Measurements from ENCODE around the gene PPIC.
"Not testable (repeated sequence)": the region's sequence is repeated elsewhere in the genome, so short reads cannot be mapped to it uniquely, and the experiment has no call there.

The PPIC gene

DNA sequence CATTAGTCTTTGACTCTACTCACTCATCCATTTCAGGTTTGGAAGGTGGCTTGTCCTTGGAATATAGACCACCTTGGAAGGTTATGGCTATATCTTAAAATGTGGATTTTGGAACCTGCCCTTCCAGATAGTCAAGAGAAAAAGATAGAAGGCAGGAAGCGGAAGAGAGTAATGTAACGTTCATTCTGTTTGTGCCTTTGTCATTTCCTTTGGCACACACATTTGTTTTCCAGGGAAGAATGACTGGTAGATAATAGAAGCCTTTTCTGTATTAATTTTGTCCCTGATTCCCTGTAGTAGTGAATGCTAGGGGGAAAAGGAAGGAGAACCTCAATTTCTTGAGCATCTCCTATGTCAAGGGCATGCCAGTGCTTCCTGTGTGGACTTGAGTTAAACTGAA is 54.7 kb downstream of the PPIC start:
- TF ChIP-seq ZNF384 (IDR thresholded peaks at IDR 0.05) = no peak
- no peak for TF ChIP-seq HDGF (IDR thresholded peaks at IDR 0.05; ENCODE audit: borderline replicate concordance)
- no peak for TF ChIP-seq L3MBTL2 (conservative IDR thresholded peaks at IDR 0.05)
- TF ChIP-seq FOXK2 (IDR thresholded peaks at IDR 0.05) = no peak
- TF ChIP-seq ELF4 (IDR thresholded peaks at IDR 0.05) = no peak
- no peak for TF ChIP-seq PKNOX1 (IDR thresholded peaks at IDR 0.05)
- TF ChIP-seq SUZ12 (IDR thresholded peaks at IDR 0.05) = no peak
- TF ChIP-seq SP1 (IDR thresholded peaks at IDR 0.05) = no peak
- DNase-seq (ENCODE audit: extremely low spot score) = no peak
- POLR2A ChIA-PET = no interaction called here
- CTCF ChIA-PET = no interaction called here

- no peak for DNase-seq (ENCODE audit: extremely low spot score)
- POLR2A ChIA-PET = no interaction called here
- CTCF ChIA-PET = no interaction called here
- TF ChIP-seq BHLHE40 (IDR thresholded peaks at IDR 0.05; ENCODE audit: borderline replicate concordance) = no peak
- TF ChIP-seq PKNOX1 (IDR thresholded peaks at IDR 0.05) = no peak
- TF ChIP-seq ELF4 (IDR thresholded peaks at IDR 0.05) = no peak
- TF ChIP-seq ARNT (IDR thresholded peaks at IDR 0.05) = no peak
- TF ChIP-seq SUZ12 (IDR thresholded peaks at IDR 0.05) = no peak
Measured at GRCh38 chr5:122978644-122979297, 57.8 kb downstream of the PPIC start.

- POLR2A ChIA-PET = no interaction called here
- TF ChIP-seq L3MBTL2 (conservative IDR thresholded peaks at IDR 0.05) = no peak
- TF ChIP-seq FOXK2 (IDR thresholded peaks at IDR 0.05) = no peak
- no peak for TF ChIP-seq SUZ12 (IDR thresholded peaks at IDR 0.05)
- TF ChIP-seq BHLHE40 (IDR thresholded peaks at IDR 0.05; ENCODE audit: borderline replicate concordance) = no peak
- no peak for TF ChIP-seq PKNOX1 (IDR thresholded peaks at IDR 0.05)
- TF ChIP-seq CTBP1 (IDR thresholded peaks at IDR 0.05; ENCODE audit: borderline replicate concordance) = no peak
- TF ChIP-seq LEF1 (IDR thresholded peaks at IDR 0.05; ENCODE audit: borderline replicate concordance) = no peak
- no peak for TF ChIP-seq NFRKB (IDR thresholded peaks at IDR 0.05)
- no peak for TF ChIP-seq FOXM1 (IDR thresholded peaks at IDR 0.05; ENCODE audit: borderline replicate concordance)
- TF ChIP-seq TARDBP (IDR thresholded peaks at IDR 0.05) = no peak
- TF ChIP-seq FOXA1 (IDR thresholded peaks at IDR 0.05) = no peak
- no peak for TF ChIP-seq HDGF (IDR thresholded peaks at IDR 0.05; ENCODE audit: borderline replicate concordance)
- TF ChIP-seq ARNT (IDR thresholded peaks at IDR 0.05) = no peak
- no peak for TF ChIP-seq SP1 (IDR thresholded peaks at IDR 0.05)
- no peak for TF ChIP-seq ZNF384 (IDR thresholded peaks at IDR 0.05)
- no peak for TF ChIP-seq ELF4 (IDR thresholded peaks at IDR 0.05)
- DNase-seq (ENCODE audit: extremely low spot score) = no peak
- CTCF ChIA-PET = no interaction called here
Measured at GRCh38 chr5:122978068-122978467, 58.5 kb downstream of the PPIC start.

DNA sequence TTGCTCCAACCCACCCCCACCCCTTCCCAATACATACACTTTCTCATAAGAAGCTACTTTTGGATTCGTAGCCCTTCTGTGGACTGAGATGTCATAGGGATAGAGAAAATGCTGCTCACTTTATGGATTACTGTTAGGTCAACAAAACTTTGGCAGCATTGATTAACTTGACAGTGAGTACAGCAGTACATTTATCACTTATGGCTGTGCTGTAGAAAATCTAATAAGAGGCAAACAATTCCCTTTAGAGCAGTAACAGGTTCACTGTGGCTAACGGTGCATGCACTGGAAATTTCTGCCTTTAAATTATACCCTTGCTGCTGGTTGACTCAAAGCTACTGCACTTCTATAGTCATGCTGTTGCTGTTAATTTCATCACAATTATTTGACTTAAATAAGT is 59.2 kb downstream of the PPIC start:
- CTCF ChIA-PET = no interaction called here
- TF ChIP-seq L3MBTL2 (conservative IDR thresholded peaks at IDR 0.05) (no peak), TARDBP (IDR thresholded peaks at IDR 0.05) (no peak), SUZ12 (IDR thresholded peaks at IDR 0.05) (no peak), NFRKB (IDR thresholded peaks at IDR 0.05) (no peak), FOXA1 (IDR thresholded peaks at IDR 0.05) (no peak), ZNF384 (IDR thresholded peaks at IDR 0.05) (no peak), LEF1 (IDR thresholded peaks at IDR 0.05; ENCODE audit: borderline replicate concordance) (no peak), BHLHE40 (IDR thresholded peaks at IDR 0.05; ENCODE audit: borderline replicate concordance) (no peak), SP1 (IDR thresholded peaks at IDR 0.05) (no peak), CTBP1 (IDR thresholded peaks at IDR 0.05; ENCODE audit: borderline replicate concordance) (no peak), PKNOX1 (IDR thresholded peaks at IDR 0.05) (no peak), ARNT (IDR thresholded peaks at IDR 0.05) (no peak), FOXM1 (IDR thresholded peaks at IDR 0.05; ENCODE audit: borderline replicate concordance) (no peak), HDGF (IDR thresholded peaks at IDR 0.05; ENCODE audit: borderline replicate concordance) (no peak), FOXK2 (IDR thresholded peaks at IDR 0.05) (no peak), ELF4 (IDR thresholded peaks at IDR 0.05) (no peak)

DNA sequence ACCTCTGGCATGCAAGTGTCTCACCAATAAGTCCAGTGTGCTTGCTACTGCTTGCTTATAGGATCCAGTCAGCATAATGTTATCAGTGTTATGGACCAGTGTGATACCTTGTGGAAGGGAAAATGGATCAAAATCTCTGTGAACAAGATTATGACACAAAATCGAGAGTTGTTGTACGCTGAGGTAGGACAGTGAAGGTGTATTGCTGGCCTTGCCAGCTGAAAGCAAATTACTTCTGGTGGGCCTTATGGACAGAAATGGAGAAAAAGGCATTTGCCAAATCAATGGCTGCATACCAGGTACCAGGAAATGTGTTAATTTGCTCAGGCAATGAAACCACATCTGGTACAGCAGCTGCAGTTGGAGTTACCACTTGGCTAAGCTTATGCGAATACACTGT is 62.3 kb downstream of the PPIC start:
- CTCF ChIA-PET; DNase-seq (ENCODE audit: extremely low spot score); POLR2A ChIA-PET: not testable (repeated sequence)

More for the DNA sequence above, 59.2 kb downstream of the PPIC start:
- DNase-seq (ENCODE audit: extremely low spot score) = no peak
- POLR2A ChIA-PET = no interaction called here

GRCh38 chr5:122973759-122974158 is 62.8 kb downstream of the PPIC start:
- POLR2A ChIA-PET, CTCF ChIA-PET: not testable (repeated sequence)

More at GRCh38 chr5:122973759-122974158, 62.8 kb downstream of the PPIC start:
- not testable (repeated sequence) for DNase-seq (ENCODE audit: extremely low spot score)

Measured in HEK293T (cell line).